Gastroesophageal sphincter (tissue), 4 donors: ENCODE measurements around the gene LETMD1. TPM values are rescaled to one million over a fixed set of nuclear protein-coding genes. Genes with fewer than 3 reads are reported as not detected.

Source experiments
- ATAC-seq: fragments of 150-250 bp; one replicate; pipeline ENCODE4 v1.9.1; 2016; ENCODE audit warnings: mild to moderate bottlenecking, moderate library complexity
- H3K27ac ChIP-seq, 4 donors: fragments of 200-600 bp; sonication (generic) in 3 of 4; 1 replicate in 3 of 4; 2 replicates in 1 of 4; pipeline ENCODE4 v1.5.1; 2016 to 2019
- H3K27me3 ChIP-seq: fragments of 200-600 bp; sonication (generic); one replicate; pipeline ENCODE4 v1.5.1; 2019
- H3K36me3 ChIP-seq, 2 donors: fragments of 200-600 bp; sonication (generic); one replicate each; pipeline ENCODE4 v1.5.1; 2019; ENCODE audit warnings: control low read depth in 1 of 2
- H3K4me1 ChIP-seq, 3 donors: fragments of 200-600 bp; sonication (generic); 1 replicate in 2 of 3; 2 replicates in 1 of 3; pipeline ENCODE4 v1.5.1; 2016 to 2019; ENCODE audit warnings: control low read depth in 2 of 3
- H3K4me3 ChIP-seq, 2 donors: fragments of 200-600 bp; sonication (generic); one replicate each; pipeline ENCODE4 v1.5.1; 2019; ENCODE audit warnings: mild to moderate bottlenecking in 1 of 2, moderate library complexity in 1 of 2
- H3K9me3 ChIP-seq, 3 donors: fragments of 200-600 bp; sonication (generic); one replicate each; pipeline ENCODE4 v1.5.1; 2017 to 2019; ENCODE audit warnings: control low read depth in 2 of 3
- CTCF ChIP-seq, 4 experiments: fragments of 200-600 bp in 2 of 4; fragments of 450-650 bp in 2 of 4; sonication (generic) in 1 of 4; IDR thresholded peaks; one replicate each; pipeline ENCODE4 v1.5.1; 2017 to 2019; ENCODE audit warnings: antibody characterized with exemption in 4 of 4, mild to moderate bottlenecking in 2 of 4, moderate library complexity in 2 of 4
- WGBS, 2 donors: methylation state at CpG; one replicate each; pipeline ENCODE4 v1.1.5; 2018; ENCODE audit warnings: low coverage in 1 of 2; 5-methylcytosine and 5-hydroxymethylcytosine counted together
- small RNA-seq, 4 donors: library from RNA; depleted of rRNA; stranded (forward); fragments of <200 nt; gene quantifications; one replicate each; pipeline ENCODE3, GENCODE V24; 2016
- total RNA-seq, 4 donors: library from RNA; depleted of rRNA; stranded (reverse); fragments of >200 nt; gene quantifications; one replicate each; pipeline ENCODE4 v1.1.0, GENCODE V29; 2016

The LETMD1 gene
- total RNA-seq, 4 donors from 2014 or later, result 30.2 to 49.7 (median 42.6) TPM

DNA sequence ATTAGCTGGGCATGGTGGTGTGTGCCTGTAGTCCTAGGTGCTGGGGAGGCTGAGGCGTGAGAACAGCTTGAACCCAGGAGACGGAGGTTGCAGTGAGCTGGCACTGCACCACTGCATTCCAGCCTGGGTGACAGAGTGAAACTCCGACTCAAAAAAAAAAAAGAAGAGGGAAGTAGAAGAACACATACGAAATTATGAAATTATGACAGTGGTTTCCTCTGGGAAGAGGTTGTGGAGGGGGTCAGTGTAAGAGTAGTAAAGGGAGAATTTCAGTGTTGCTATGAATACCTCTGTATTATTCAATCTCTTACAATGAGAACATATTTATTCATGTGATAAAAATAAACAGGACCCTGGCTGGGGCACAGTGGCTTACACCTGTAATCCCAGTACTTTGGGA lies 60.0 kb downstream of the LETMD1 start:
- TF ChIP-seq CTCF (IDR thresholded peaks at IDR 0.05), result no peak
- no peak for ATAC-seq

More for the DNA sequence above, 60.0 kb downstream of the LETMD1 start:
- 81 to 87% methylated on average over 3 of the region's 4 CpGs for WGBS, 2 donors
- no peaks in the 10 kb centered on the region for H3K9me3 ChIP-seq
- no peak overlapping the region for H3K4me3 ChIP-seq
- H3K36me3 ChIP-seq, result peaks cover 13 to 96% of the 10 kb centered on the region in 2 donors
- H3K4me1 ChIP-seq, result no peaks in the 10 kb centered on the region
- H3K27me3 ChIP-seq, result no peaks in the 10 kb centered on the region
- no peak overlapping the region for H3K27ac ChIP-seq

Small RNAs within 50 kb of the gene (small RNA-seq; reads per million reads assigned to genes)
- gene RNU6-1273P, result 0 reads per million in 4 donors
- 0 reads per million in 4 donors for gene RNU6-87P

Other genes starting within 250 kb of the LETMD1 start
- not detected for gene TMPRSS12, start 205.4 kb upstream of the LETMD1 start, total RNA-seq
- gene HIGD1C, start 95.8 kb upstream of the LETMD1 start, total RNA-seq, result not detected
- 10 to 100 TPM; 24.9 to 47.1 (median 32.4) TPM for gene SLC11A2, start 21.9 kb upstream of the LETMD1 start, total RNA-seq
- gene CSRNP2, start 35.3 kb downstream of the LETMD1 start, total RNA-seq, result 10 to 100 TPM; 19.1 to 35.0 (median 28.3) TPM
- gene TFCP2, start 124.8 kb downstream of the LETMD1 start, total RNA-seq, result 10 to 100 TPM; 12.3 to 16.6 (median 14.2) TPM
- gene POU6F1, start 169.7 kb downstream of the LETMD1 start, total RNA-seq, result 10 to 100 TPM; 12.6 to 33.9 (median 17.9) TPM
- 100 to 1,000 TPM; 261 to 337 (median 311) TPM for gene DAZAP2, start 190.5 kb downstream of the LETMD1 start, total RNA-seq
- gene SMAGP, start 222.1 kb downstream of the LETMD1 start, total RNA-seq, result 1 to 10 TPM; 1.2 to 8.0 (median 3.6) TPM